HFFc6 (cell line): ENCODE results near the gene IQCH. TPM values are rescaled to one million over a fixed set of nuclear protein-coding genes. Genes with fewer than 3 reads are reported as not detected.

Experiments used
- DNase-seq: peaks from one replicate; pipeline ENCODE4 v3.0.0-alpha.2; 2018
- H3K27ac Mint-ChIP-seq: 2 replicates; pipeline ENCODE4 v1.8.0; 2020; ENCODE audit warnings: mild to moderate bottlenecking, mixed read lengths
- H3K27me3 Mint-ChIP-seq: 2 replicates; pipeline ENCODE4 v1.8.0; 2021; ENCODE audit warnings: mild to moderate bottlenecking, moderate library complexity, mixed read lengths; ENCODE audit not compliant: insufficient read depth
- H3K36me3 Mint-ChIP-seq: 2 replicates; pipeline ENCODE4 v1.8.0; 2021; ENCODE audit warnings: low read depth, mixed read lengths
- H3K4me1 Mint-ChIP-seq: 2 replicates; pipeline ENCODE4 v1.8.0; 2020; ENCODE audit warnings: low read depth, mixed read lengths
- H3K4me3 Mint-ChIP-seq: 2 replicates; pipeline ENCODE4 v1.8.0; 2020; ENCODE audit warnings: mild to moderate bottlenecking, moderate library complexity, mixed read lengths
- H3K9me3 Mint-ChIP-seq: 2 replicates; pipeline ENCODE4 v1.8.0; 2020; ENCODE audit warnings: mild to moderate bottlenecking, mixed read lengths
- total RNA-seq, 6 experiments: library from RNA; stranded (reverse); fragmentation: NEBNext Ultra II Directional; extraction: Animal tissue kit (Norgen Biotek cat#: 25700); gene quantifications; 2 replicates in 1 of 6; 3 replicates in 5 of 6; pipeline ENCODE4 v1.2.3, GENCODE V29; 2021
- TF ChIP-seq, protein P1 (sequence below): fragments of 200-600 bp; sonication (generic); IDR thresholded peaks from 2 replicates; pipeline ENCODE4 v1.5.0; 2021; ENCODE audit warnings: antibody characterized with exemption, mild to moderate bottlenecking

IQCH gene
- total RNA-seq, 6 experiments from 2014 or later = 1.1 to 2.2 (median 1.5) TPM

DNA sequence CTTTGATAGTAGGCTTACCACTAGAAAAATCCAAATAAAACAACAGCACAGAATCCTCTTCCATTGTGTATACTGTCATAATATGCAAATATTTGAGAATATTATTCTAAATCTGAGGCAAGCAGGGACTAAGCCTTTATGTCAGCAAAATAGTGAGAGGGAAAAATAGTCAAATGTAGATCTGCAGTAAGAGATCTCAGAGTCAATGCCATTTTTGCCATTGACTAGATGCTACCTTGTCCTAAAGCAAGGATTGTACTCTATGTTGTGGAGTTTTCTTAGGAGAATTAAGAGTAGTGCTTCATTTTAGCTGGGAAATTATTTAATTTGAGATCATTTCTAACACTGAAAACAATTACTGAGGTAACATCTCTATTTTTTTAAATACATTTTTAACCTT, 50.2 kb downstream of the IQCH start:
- no peaks in the 10 kb centered on the region; the same call in 1 of the 2 replicates for H3K27me3 Mint-ChIP-seq
- no peak overlapping the region for H3K4me3 Mint-ChIP-seq
- peaks cover 6% of the 10 kb centered on the region; the same call in 1 of the 2 replicates for H3K4me1 Mint-ChIP-seq
- H3K36me3 Mint-ChIP-seq = no peaks in the 10 kb centered on the region
- H3K27ac Mint-ChIP-seq = no peak overlapping the region
- no peak for DNase-seq
- no peaks in the 10 kb centered on the region for H3K9me3 Mint-ChIP-seq
- TF ChIP-seq, protein P1, sequence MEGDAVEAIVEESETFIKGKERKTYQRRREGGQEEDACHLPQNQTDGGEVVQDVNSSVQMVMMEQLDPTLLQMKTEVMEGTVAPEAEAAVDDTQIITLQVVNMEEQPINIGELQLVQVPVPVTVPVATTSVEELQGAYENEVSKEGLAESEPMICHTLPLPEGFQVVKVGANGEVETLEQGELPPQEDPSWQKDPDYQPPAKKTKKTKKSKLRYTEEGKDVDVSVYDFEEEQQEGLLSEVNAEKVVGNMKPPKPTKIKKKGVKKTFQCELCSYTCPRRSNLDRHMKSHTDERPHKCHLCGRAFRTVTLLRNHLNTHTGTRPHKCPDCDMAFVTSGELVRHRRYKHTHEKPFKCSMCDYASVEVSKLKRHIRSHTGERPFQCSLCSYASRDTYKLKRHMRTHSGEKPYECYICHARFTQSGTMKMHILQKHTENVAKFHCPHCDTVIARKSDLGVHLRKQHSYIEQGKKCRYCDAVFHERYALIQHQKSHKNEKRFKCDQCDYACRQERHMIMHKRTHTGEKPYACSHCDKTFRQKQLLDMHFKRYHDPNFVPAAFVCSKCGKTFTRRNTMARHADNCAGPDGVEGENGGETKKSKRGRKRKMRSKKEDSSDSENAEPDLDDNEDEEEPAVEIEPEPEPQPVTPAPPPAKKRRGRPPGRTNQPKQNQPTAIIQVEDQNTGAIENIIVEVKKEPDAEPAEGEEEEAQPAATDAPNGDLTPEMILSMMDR = no peak

- Mint-ChIP-seq H3K27ac (no peak overlapping the region), H3K4me3 (no peak overlapping the region), H3K9me3 (no peaks in the 10 kb centered on the region), H3K4me1 (peaks cover 6% of the 10 kb centered on the region; the same call in 1 of the 2 replicates), H3K27me3 (no peaks in the 10 kb centered on the region; the same call in 1 of the 2 replicates), H3K36me3 (no peaks in the 10 kb centered on the region)
- TF ChIP-seq, protein P1 = no peak
- no peak for DNase-seq
Measured at GRCh38 chr15:67305506-67305905, 50.9 kb downstream of the IQCH start.

DNA sequence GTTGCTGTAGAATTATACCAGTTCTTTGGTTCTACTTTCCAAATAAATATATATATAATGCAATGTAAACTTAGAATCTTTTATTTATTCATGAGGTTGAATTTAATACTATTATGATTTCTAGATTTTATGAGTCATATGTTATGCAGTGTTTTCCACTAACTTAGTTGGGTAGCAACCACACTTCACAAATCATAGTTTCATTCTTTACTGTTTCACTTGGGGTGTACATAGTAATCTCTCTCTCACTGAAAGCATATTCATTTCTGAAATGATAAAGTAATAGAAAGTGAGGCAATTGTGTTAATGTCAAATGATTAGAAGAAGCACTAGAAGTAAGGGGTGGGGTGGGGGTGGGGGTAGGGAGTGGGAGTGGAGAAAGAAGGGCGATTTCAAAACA, 52.6 kb downstream of the IQCH start:
- TF ChIP-seq, protein P1 = no peak
- Mint-ChIP-seq H3K9me3 (no peaks in the 10 kb centered on the region), H3K27me3 (no peaks in the 10 kb centered on the region; the same call in 1 of the 2 replicates), H3K4me1 (peaks cover 6% of the 10 kb centered on the region; the same call in 1 of the 2 replicates), H3K4me3 (no peak overlapping the region), H3K36me3 (no peaks in the 10 kb centered on the region), H3K27ac (peak overlapping the region; percentile 10; the same call in 1 of the 2 replicates)
- DNase-seq = no peak

DNA sequence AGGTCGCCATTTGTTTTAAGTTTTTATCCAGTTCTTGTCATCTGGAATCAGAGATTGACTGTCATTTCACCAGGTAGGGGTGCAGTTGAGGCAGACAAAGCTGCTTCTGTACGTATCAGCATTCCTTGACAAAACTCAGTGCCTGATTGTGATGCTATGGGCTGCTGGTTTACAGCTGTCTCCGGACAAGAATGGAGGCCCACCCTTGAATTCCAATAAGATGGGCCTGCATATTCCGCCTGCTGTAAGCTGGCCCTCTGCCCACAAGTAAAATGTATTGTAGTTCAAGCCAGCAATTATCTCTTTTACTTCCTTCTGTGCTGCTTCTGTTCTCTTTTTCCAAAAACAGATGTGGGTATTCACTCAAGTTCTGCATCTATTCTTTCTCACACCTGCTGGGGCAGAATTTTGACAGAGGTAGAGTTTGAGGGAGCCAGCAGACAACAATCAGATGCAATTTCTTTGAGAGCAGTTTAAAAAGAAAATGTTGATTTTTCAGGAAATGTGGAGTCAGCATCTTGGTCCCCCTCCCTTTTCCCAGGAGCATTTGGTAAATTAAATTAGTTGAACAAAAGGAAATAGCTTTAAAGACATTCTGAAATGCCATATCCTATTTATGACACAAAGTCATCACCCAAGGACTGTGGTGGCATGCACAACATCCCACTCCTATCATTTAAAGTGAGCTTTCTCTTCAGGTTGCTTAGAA, 53.5 kb downstream of the IQCH start:
- Mint-ChIP-seq H3K36me3 (no peaks in the 10 kb centered on the region), H3K9me3 (no peaks in the 10 kb centered on the region), H3K4me3 (no peak overlapping the region), H3K4me1 (peaks cover 6% of the 10 kb centered on the region; the same call in 1 of the 2 replicates), H3K27ac (no peak overlapping the region), H3K27me3 (no peaks in the 10 kb centered on the region; the same call in 1 of the 2 replicates)
- TF ChIP-seq, protein P1 = no peak
- DNase-seq = no peak

DNA sequence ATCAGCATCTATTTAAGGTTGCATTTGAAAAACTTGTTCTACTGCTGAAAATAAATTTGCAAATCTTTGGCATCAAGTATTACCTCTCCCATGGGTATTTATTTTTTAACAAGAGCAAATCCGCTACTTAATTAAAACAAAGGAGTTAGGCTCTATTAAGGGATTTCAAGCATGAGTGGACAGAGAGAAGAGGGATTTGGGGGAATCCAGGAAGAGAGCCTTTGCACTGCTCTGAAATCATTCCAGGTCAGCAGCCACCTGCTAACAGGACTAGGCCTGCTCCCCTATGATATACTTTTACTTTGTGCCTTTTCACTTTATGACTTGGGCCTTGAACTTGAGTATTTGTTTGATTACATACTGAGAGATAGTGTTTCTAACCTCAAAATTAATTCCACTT, 57.1 kb downstream of the IQCH start:
- DNase-seq = no peak
- Mint-ChIP-seq H3K4me3 (no peak overlapping the region), H3K27me3 (peaks cover 8% of the 10 kb centered on the region), H3K9me3 (no peaks in the 10 kb centered on the region), H3K4me1 (no peaks in the 10 kb centered on the region), H3K27ac (no peak overlapping the region), H3K36me3 (no peaks in the 10 kb centered on the region)
- TF ChIP-seq, protein P1 = no peak
